HL-60 (cell line): Measurements from ENCODE around the gene SIGLEC9.
"Not testable (repeated sequence)": the region's sequence is repeated elsewhere in the genome, so short reads cannot be mapped to it uniquely, and the experiment has no call there.

Experiments used
- DNase-seq, 2 experiments: peaks; one replicate each; pipeline ENCODE4 v3.0.0-alpha.2; 2010 to 2020; ENCODE audit warnings: low read depth in 1 of 2, low spot score in 1 of 2
- H3K27ac ChIP-seq: fragments of 250-450 bp; sonication (Bioruptor Pico); replicated peaks from 2 replicates; pipeline ENCODE4 v1.5.1; 2020; ENCODE audit warnings: mild to moderate bottlenecking, moderate library complexity
- H3K27me3 ChIP-seq: fragments of 250-450 bp; sonication (Bioruptor Pico); 2 replicates; pipeline ENCODE4 v1.5.1; 2021; ENCODE audit warnings: mild to moderate bottlenecking, moderate library complexity; ENCODE audit not compliant: insufficient read depth, poor library complexity, severe bottlenecking
- H3K4me3 ChIP-seq: replicated peaks from 2 replicates; pipeline ENCODE4 v1.5.1; 2011; ENCODE audit warnings: mild to moderate bottlenecking, control low read depth, low read length; ENCODE audit not compliant: insufficient read depth
- CTCF ChIP-seq: IDR thresholded peaks from one replicate; pipeline ENCODE4 v1.5.1; 2011; ENCODE audit warnings: low read length, control low read depth, inconsistent platforms; ENCODE audit not compliant: insufficient read depth
- GABPA ChIP-seq: IDR thresholded peaks from 2 replicates; pipeline ENCODE4 v1.6.1; 2012; ENCODE audit warnings: low read depth
- POLR2AphosphoS5 ChIP-seq: IDR thresholded peaks from 2 replicates; pipeline ENCODE4 v1.6.1; 2012; ENCODE audit warnings: low read depth
- SPI1 ChIP-seq: IDR thresholded peaks from 2 replicates; pipeline ENCODE4 v1.6.1; 2012; ENCODE audit warnings: low read depth, mild to moderate bottlenecking, borderline replicate concordance
- TF ChIP-seq, protein P1 (sequence below): IDR thresholded peaks from 2 replicates; pipeline ENCODE4 v1.6.1; 2012; ENCODE audit warnings: low read depth; ENCODE audit not compliant: insufficient replicate concordance

The SIGLEC9 gene

DNA sequence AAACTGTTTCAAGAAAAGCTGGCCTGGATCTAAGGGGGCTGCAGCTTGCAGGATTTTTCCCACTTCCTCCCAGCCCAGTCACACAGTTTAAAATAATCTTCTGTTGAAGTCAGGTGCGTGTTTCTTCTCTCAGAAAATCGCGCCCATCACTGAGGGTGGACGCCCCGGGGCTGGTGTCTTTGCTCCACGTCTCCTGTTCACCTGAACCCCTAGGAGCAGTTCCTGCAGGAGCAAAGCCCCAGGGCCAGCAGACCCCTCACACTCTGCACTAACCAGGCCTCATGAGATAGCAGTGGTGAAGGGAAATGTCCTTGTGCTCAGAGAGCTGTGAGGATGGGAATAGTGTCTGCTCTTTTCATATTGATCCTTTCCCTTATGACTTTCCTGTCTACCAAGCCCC, 16.5 kb downstream of the SIGLEC9 start:
- TF ChIP-seq SPI1 (no peak), POLR2AphosphoS5 (no peak)
- TF ChIP-seq, protein P1, sequence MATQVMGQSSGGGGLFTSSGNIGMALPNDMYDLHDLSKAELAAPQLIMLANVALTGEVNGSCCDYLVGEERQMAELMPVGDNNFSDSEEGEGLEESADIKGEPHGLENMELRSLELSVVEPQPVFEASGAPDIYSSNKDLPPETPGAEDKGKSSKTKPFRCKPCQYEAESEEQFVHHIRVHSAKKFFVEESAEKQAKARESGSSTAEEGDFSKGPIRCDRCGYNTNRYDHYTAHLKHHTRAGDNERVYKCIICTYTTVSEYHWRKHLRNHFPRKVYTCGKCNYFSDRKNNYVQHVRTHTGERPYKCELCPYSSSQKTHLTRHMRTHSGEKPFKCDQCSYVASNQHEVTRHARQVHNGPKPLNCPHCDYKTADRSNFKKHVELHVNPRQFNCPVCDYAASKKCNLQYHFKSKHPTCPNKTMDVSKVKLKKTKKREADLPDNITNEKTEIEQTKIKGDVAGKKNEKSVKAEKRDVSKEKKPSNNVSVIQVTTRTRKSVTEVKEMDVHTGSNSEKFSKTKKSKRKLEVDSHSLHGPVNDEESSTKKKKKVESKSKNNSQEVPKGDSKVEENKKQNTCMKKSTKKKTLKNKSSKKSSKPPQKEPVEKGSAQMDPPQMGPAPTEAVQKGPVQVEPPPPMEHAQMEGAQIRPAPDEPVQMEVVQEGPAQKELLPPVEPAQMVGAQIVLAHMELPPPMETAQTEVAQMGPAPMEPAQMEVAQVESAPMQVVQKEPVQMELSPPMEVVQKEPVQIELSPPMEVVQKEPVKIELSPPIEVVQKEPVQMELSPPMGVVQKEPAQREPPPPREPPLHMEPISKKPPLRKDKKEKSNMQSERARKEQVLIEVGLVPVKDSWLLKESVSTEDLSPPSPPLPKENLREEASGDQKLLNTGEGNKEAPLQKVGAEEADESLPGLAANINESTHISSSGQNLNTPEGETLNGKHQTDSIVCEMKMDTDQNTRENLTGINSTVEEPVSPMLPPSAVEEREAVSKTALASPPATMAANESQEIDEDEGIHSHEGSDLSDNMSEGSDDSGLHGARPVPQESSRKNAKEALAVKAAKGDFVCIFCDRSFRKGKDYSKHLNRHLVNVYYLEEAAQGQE = no peak
- DNase-seq = no peak
- no peak overlapping the region; the same call in 1 of the 2 replicates for H3K27ac ChIP-seq
- H3K4me3 ChIP-seq = no peak overlapping the region
- no peaks in the 10 kb centered on the region for H3K27me3 ChIP-seq

DNA sequence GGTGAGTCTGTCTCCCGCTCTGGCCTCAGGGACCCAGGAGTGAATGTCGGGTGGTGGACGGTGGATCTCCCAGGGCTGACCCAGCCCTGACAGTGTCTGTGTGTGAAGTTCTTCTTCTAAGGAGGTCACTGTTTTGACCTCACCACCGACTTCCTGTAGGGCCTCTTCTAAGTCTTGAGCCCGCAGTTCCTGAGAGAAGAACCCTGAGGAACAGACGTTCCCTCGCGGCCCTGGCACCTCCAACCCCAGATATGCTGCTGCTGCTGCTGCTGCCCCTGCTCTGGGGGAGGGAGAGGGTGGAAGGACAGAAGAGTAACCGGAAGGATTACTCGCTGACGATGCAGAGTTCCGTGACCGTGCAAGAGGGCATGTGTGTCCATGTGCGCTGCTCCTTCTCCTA, 17.4 kb downstream of the SIGLEC9 start, which contains the start of gene SIGLEC7:
SIGLEC7 (plus strand) TSS at position 183 of the 400 bp plus-strand sequence; CDS start at position 252, 69 bp downstream.
- Histone ChIP-seq H3K4me3 (peak within 1 kb of the TSS; percentile 29), H3K27ac (peak within 1 kb of the TSS; percentile 62), H3K27me3 (no peaks in the 10 kb centered on the region)
- TF ChIP-seq, protein P1 = no peak
- TF ChIP-seq POLR2AphosphoS5 (no peak), CTCF (no peak), SPI1 (no peak), GABPA (no peak)
- peak; percentile 55 to 67 for DNase-seq

- H3K27ac ChIP-seq, H3K27me3 ChIP-seq, DNase-seq: not testable (repeated sequence)
- peak overlapping the region; percentile 29 for H3K4me3 ChIP-seq
These were observed 18.2 kb downstream of the SIGLEC9 start for GRCh38 chr19:51142809-51143475.

- no peak for TF ChIP-seq CTCF
- TF ChIP-seq, protein P1 = no peak
- no peak overlapping the region for H3K27ac ChIP-seq
- no peaks in the 10 kb centered on the region for H3K27me3 ChIP-seq
- H3K4me3 ChIP-seq = peak overlapping the region; percentile 29
- DNase-seq = no peak
These were observed 18.8 kb downstream of the SIGLEC9 start for GRCh38 chr19:51143486-51143885.
